Loucy (cell line): Measurements from ENCODE around the gene KCNH4.

Experiments used
- H2AFZ ChIP-seq: fragments of 200-600 bp; sonication (generic); 2 replicates; pipeline ENCODE4 v1.6.0; 2016; ENCODE audit warnings: antibody characterized with exemption, mild to moderate bottlenecking, low read length, moderate library complexity
- H3F3A ChIP-seq: fragments of 200-600 bp; 2 replicates; pipeline ENCODE4 v1.6.0; 2016; ENCODE audit warnings: antibody characterized with exemption, low read depth, mild to moderate bottlenecking
- H3K27me3 ChIP-seq: fragments of 200-600 bp; sonication (generic); 2 replicates; pipeline ENCODE4 v1.6.1; 2014; ENCODE audit warnings: low read length, mild to moderate bottlenecking; ENCODE audit not compliant: insufficient read depth, poor library complexity, severe bottlenecking
- H3K36me3 ChIP-seq: fragments of 200-600 bp; sonication (generic); 2 replicates; pipeline ENCODE4 v1.6.1; 2016; ENCODE audit warnings: low read length; ENCODE audit not compliant: insufficient read depth
- H3K4me1 ChIP-seq: fragments of 200-600 bp; sonication (generic); 2 replicates; pipeline ENCODE4 v1.5.1; 2014; ENCODE audit warnings: low read length, mild to moderate bottlenecking; ENCODE audit not compliant: insufficient read depth, poor library complexity, severe bottlenecking
- H3K4me2 ChIP-seq: fragments of 200-600 bp; sonication (generic); 2 replicates; pipeline ENCODE4 v1.6.0; 2014; ENCODE audit warnings: antibody characterized with exemption, low read length, low read depth, mild to moderate bottlenecking; ENCODE audit not compliant: poor library complexity, severe bottlenecking
- H3K4me3 ChIP-seq: fragments of 200-600 bp; sonication (generic); 2 replicates; pipeline ENCODE4 v1.5.1; 2014; ENCODE audit warnings: low read length, mild to moderate bottlenecking, mixed read lengths; ENCODE audit not compliant: poor library complexity, severe bottlenecking
- H3K79me2 ChIP-seq: fragments of 200-600 bp; sonication (generic); 2 replicates; pipeline ENCODE4 v1.6.1; 2014; ENCODE audit warnings: low read length; ENCODE audit not compliant: insufficient read depth
- H3K9ac ChIP-seq: fragments of 200-600 bp; sonication (generic); 2 replicates; pipeline ENCODE4 v1.6.0; 2014; ENCODE audit warnings: mild to moderate bottlenecking, low read depth, low read length, moderate library complexity; ENCODE audit not compliant: poor library complexity, severe bottlenecking
- H3K9me2 ChIP-seq: fragments of 200-600 bp; sonication (generic); replicated peaks from 2 replicates; pipeline ENCODE4 v1.6.1; 2016; ENCODE audit warnings: low read depth, low read length, mixed read lengths
- H3K9me3 ChIP-seq: fragments of 200-600 bp; sonication (generic); 2 replicates; pipeline ENCODE4 v1.6.1; 2014; ENCODE audit warnings: mild to moderate bottlenecking, antibody characterized with exemption, low read length, low read depth; ENCODE audit not compliant: insufficient read depth
- H4K20me1 ChIP-seq: fragments of 200-600 bp; sonication (generic); 2 replicates; pipeline ENCODE4 v1.6.0; 2014; ENCODE audit warnings: antibody characterized with exemption, low read length, mild to moderate bottlenecking; ENCODE audit not compliant: insufficient read depth, poor library complexity, severe bottlenecking
- CTCF ChIP-seq: fragments of 200-600 bp; sonication (generic); conservative IDR thresholded peaks from 2 replicates; pipeline ENCODE4 v1.5.1; 2014; ENCODE audit warnings: mild to moderate bottlenecking, antibody characterized with exemption, low read length
- EZH2phosphoT487 ChIP-seq: fragments of 200-600 bp; IDR thresholded peaks from 2 replicates; pipeline ENCODE4 v1.6.1; 2018; ENCODE audit warnings: antibody characterized with exemption, mild to moderate bottlenecking, moderate library complexity, borderline replicate concordance

KCNH4 gene

GRCh38 chr17:42180922-42181850, at the start of gene KCNH4:
KCNH4 (minus strand) TSS chr17:42181142; CDS start chr17:42180945, 197 bp downstream.
- Histone ChIP-seq H3K4me2 (no peak within 1 kb of the TSS), H2AFZ (no peak within 1 kb of the TSS)

GRCh38 chr17:42230225-42230624, 49.3 kb upstream of the KCNH4 start:
- Histone ChIP-seq H3K9me2 (no peaks in the 10 kb centered on the region), H3K4me1 (no peaks in the 10 kb centered on the region), H3K27me3 (no peaks in the 10 kb centered on the region), H3F3A (no peaks in the 10 kb centered on the region), H3K79me2 (peaks cover 62% of the 10 kb centered on the region), H3K9me3 (no peaks in the 10 kb centered on the region), H4K20me1 (peaks cover 25% of the 10 kb centered on the region), H2AFZ (no peak overlapping the region), H3K4me2 (no peak overlapping the region), H3K36me3 (peaks cover 51% of the 10 kb centered on the region; the same call in 1 of the 2 replicates), H3K4me3 (no peak overlapping the region), H3K9ac (no peak overlapping the region)
- TF ChIP-seq EZH2phosphoT487 (no peak), CTCF (no peak)

More at GRCh38 chr17:42180922-42181850, at the start of gene KCNH4:
- H3K9me2 ChIP-seq: no peaks in the 10 kb centered on the region
- H3K4me3 ChIP-seq: no peak within 1 kb of the TSS
- no peaks in the 10 kb centered on the region for H3K36me3 ChIP-seq
- peaks cover 15% of the 10 kb centered on the region for H3K4me1 ChIP-seq
- TF ChIP-seq EZH2phosphoT487: no peak
- TF ChIP-seq CTCF: peak; percentile 25; the same call in 1 of the 2 replicates
- H3K27me3 ChIP-seq: no peaks in the 10 kb centered on the region
- no peaks in the 10 kb centered on the region; the same call in 1 of the 2 replicates for H3K79me2 ChIP-seq
- H4K20me1 ChIP-seq: no peaks in the 10 kb centered on the region
- no peaks in the 10 kb centered on the region for H3K9me3 ChIP-seq
- H3F3A ChIP-seq: no peaks in the 10 kb centered on the region
- H3K9ac ChIP-seq: no peak within 1 kb of the TSS

GRCh38 chr17:42227849-42228700, 47.1 kb upstream of the KCNH4 start:
- no peak overlapping the region for H3K9ac ChIP-seq
- H3K4me3 ChIP-seq: no peak overlapping the region
- H3K4me2 ChIP-seq: no peak overlapping the region
- no peak overlapping the region for H2AFZ ChIP-seq
- H3F3A ChIP-seq: no peaks in the 10 kb centered on the region
- H3K79me2 ChIP-seq: peaks cover 40% of the 10 kb centered on the region
- H3K9me2 ChIP-seq: no peaks in the 10 kb centered on the region
- TF ChIP-seq CTCF: no peak
- no peak for TF ChIP-seq EZH2phosphoT487
- H3K27me3 ChIP-seq: no peaks in the 10 kb centered on the region
- H3K9me3 ChIP-seq: no peaks in the 10 kb centered on the region
- no peaks in the 10 kb centered on the region for H3K4me1 ChIP-seq
- H3K36me3 ChIP-seq: peaks cover 71% of the 10 kb centered on the region; the same call in 1 of the 2 replicates
- H4K20me1 ChIP-seq: peaks cover 11% of the 10 kb centered on the region
